HepG2 (cell line): ENCODE data around the gene PPP6R2. TPM values are rescaled to one million over a fixed set of nuclear protein-coding genes. Genes with fewer than 3 reads are reported as not detected.

Source experiments
- ATAC-seq: fragments of 200-7000 bp; cut with Tn5 transposase; 3 replicates; pipeline ENCODE4 v1.9.1; 2020; ENCODE audit warnings: mild to moderate bottlenecking, moderate library complexity
- BruUV-seq: library from RNA; stranded (reverse); fragments of 400-500 nt; replicated peaks from 2 replicates; lab custom pipeline; 2021; lab: Mats Ljungman, UMichigan
- CTCF ChIA-PET: fragments of 300-600 bp; formaldehyde crosslinking; extraction: SDS; loops from one replicate; lab custom pipeline; 2021; ENCODE audit warnings: low total read pairs, inconsistent platforms, low intra/inter-chr PET ratio; lab: Yijun Ruan, JAX
- POLR2A ChIA-PET: fragments of 350-600 bp; sonication (Branson Sonifier 250); formaldehyde crosslinking; loops from one replicate; lab custom pipeline; 2020; ENCODE audit warnings: antibody characterized with exemption, inconsistent platforms; lab: Yijun Ruan, JAX
- DNase-seq: peaks from one replicate; pipeline ENCODE4 v3.0.0-alpha.2; 2015; ENCODE audit warnings: low spot score
- FAIRE-seq: peaks from 3 replicates; lab custom pipeline; 2011; peaks lifted over from hg19 to GRCh38; lab: Jason Lieb, UNC
- H2AFZ ChIP-seq: one replicate; pipeline ENCODE4 v1.6.1; 2011; ENCODE audit warnings: low read length, inconsistent platforms
- H3K27ac ChIP-seq: fragments of 300-600 bp; 3 replicates; pipeline ENCODE4 v1.8.0; 2011; ENCODE audit warnings: mixed run types, mild to moderate bottlenecking, mixed read lengths, low read length, inconsistent platforms; ENCODE audit not compliant: insufficient read depth; ENCODE audit errors: extremely low read length
- H3K27me3 ChIP-seq, 2 experiments: fragments of 200-600 bp in 1 of 2; 2 replicates in 1 of 2; 3 replicates in 1 of 2; pipeline versions ENCODE4 v1.6.0 to v1.8.0; 2011; ENCODE audit warnings: low read length in 2 of 2, mild to moderate bottlenecking in 2 of 2, moderate library complexity in 2 of 2, inconsistent platforms in 1 of 2; ENCODE audit not compliant: insufficient read depth in 2 of 2, control insufficient read depth in 1 of 2
- H3K36me3 ChIP-seq, 2 experiments: fragments of 200-600 bp in 1 of 2; replicated peaks in 1 of 2; 2 replicates in 1 of 2; 3 replicates in 1 of 2; pipeline versions ENCODE4 v1.5.1 to v1.8.0; 2011; ENCODE audit warnings: low read length in 2 of 2, inconsistent platforms in 1 of 2; ENCODE audit not compliant: insufficient read depth in 2 of 2, control insufficient read depth in 1 of 2
- H3K4me1 ChIP-seq: 2 replicates; pipeline ENCODE4 v1.5.1; 2012; ENCODE audit warnings: low read length, inconsistent platforms; ENCODE audit not compliant: insufficient read depth
- H3K4me2 ChIP-seq: 2 replicates; pipeline ENCODE4 v1.6.0; 2011; ENCODE audit warnings: low read depth, low read length, inconsistent platforms
- H3K4me3 ChIP-seq, 3 experiments: fragments of 200-600 bp in 1 of 3; sonication (generic), shearing (Covaris generic) in 1 of 3; replicated peaks in 1 of 3; 2 replicates each; pipeline ENCODE4 v1.5.1; 2011 to 2016; ENCODE audit warnings: low read length in 3 of 3, inconsistent platforms in 2 of 3, low read depth in 2 of 3, mild to moderate bottlenecking in 2 of 3, control low read depth in 1 of 3, mixed read lengths in 1 of 3; ENCODE audit not compliant: insufficient read depth in 1 of 3
- H3K79me2 ChIP-seq: one replicate; pipeline ENCODE4 v1.6.1; 2011; ENCODE audit warnings: low read length, inconsistent platforms; ENCODE audit not compliant: insufficient read depth
- H3K9ac ChIP-seq: 2 replicates; pipeline ENCODE4 v1.6.0; 2011; ENCODE audit warnings: mild to moderate bottlenecking, low read depth, low read length, inconsistent platforms; ENCODE audit not compliant: insufficient read depth
- H3K9me3 ChIP-seq: 2 replicates; pipeline ENCODE4 v1.5.1; 2012; ENCODE audit warnings: mild to moderate bottlenecking, low read length
- H4K20me1 ChIP-seq: 2 replicates; pipeline ENCODE4 v1.6.0; 2011; ENCODE audit warnings: inconsistent platforms, mild to moderate bottlenecking, low read length, moderate library complexity; ENCODE audit not compliant: insufficient read depth
- MAF1 ChIP-seq: sonication (generic); formaldehyde crosslinking; IDR thresholded peaks from 2 replicates; pipeline ENCODE4 v1.5.0; 2020; ENCODE audit warnings: missing genetic modification reagents, borderline replicate concordance
- MED8 ChIP-seq: sonication (generic); formaldehyde crosslinking; IDR thresholded peaks from 2 replicates; pipeline ENCODE4 v1.8.1; 2023; ENCODE audit warnings: mild to moderate bottlenecking, missing genetic modification reagents; ENCODE audit not compliant: insufficient replicate concordance
- POLR2G ChIP-seq: fragments of 200-400 bp; formaldehyde crosslinking; IDR thresholded peaks from 2 replicates; pipeline ENCODE4 v1.6.1; 2018; ENCODE audit warnings: mild to moderate bottlenecking, low read depth, low read length, moderate library complexity
- TEAD2 ChIP-seq: sonication (generic); formaldehyde crosslinking; IDR thresholded peaks from 2 replicates; pipeline ENCODE4 v1.9.0; 2021; ENCODE audit warnings: missing genetic modification reagents
- YEATS4 ChIP-seq: sonication (generic); formaldehyde crosslinking; IDR thresholded peaks from 2 replicates; pipeline ENCODE4 v1.4.0; 2020; ENCODE audit warnings: missing genetic modification reagents, borderline replicate concordance
- ZNF546 ChIP-seq: sonication (generic); formaldehyde crosslinking; conservative IDR thresholded peaks from 2 replicates; pipeline ENCODE4 v1.8.1; 2023; ENCODE audit warnings: mild to moderate bottlenecking, missing genetic modification reagents
- ZNF619 ChIP-seq: sonication (generic); formaldehyde crosslinking; IDR thresholded peaks from 2 replicates; pipeline ENCODE4 v1.4.0; 2020; ENCODE audit warnings: mild to moderate bottlenecking, missing genetic modification reagents
- ZNF737 ChIP-seq: sonication (generic); formaldehyde crosslinking; IDR thresholded peaks from 2 replicates; pipeline ENCODE4 v1.5.0; 2020; ENCODE audit warnings: missing genetic modification reagents, mild to moderate bottlenecking, borderline replicate concordance
- WGBS: methylation state at CpG from one replicate; pipeline ENCODE4 v1.1.6; 2017; ENCODE audit warnings: low lambda C conversion rate; 5-methylcytosine and 5-hydroxymethylcytosine counted together
- in situ Hi-C: cut with HindIII; loops from 2 replicates; pipeline ENCODE4 v1.10.0; 2017; ENCODE audit warnings: low pct_unique_long_range_greater_than_20kb; ENCODE audit not compliant: extremely low pct_ligation_motif_present
- intact Hi-C: fragments of 100-400 bp; cut with micrococcal nuclease; formaldehyde crosslinking; loops from one replicate; pipeline ENCODE4 v1.10.0; 2022; ENCODE audit not compliant: unreplicated experiment
- polyA plus RNA-seq, 8 experiments: library from polyadenylated mRNA; depleted of rRNA in 3 of 8; stranded (reverse) in 7 of 8; unstranded in 1 of 8; fragments of >200 nt; fragmentation: Illumina TruSeq in 4 of 8; extraction: Trizol in 4 of 8; gene quantifications; 2 replicates each; pipeline versions ENCODE4 v1.2.1 to v1.2.3, GENCODE V29; 2011 to 2016; ENCODE audit warnings: low read depth in 4 of 8, missing spikeins in 1 of 8, mixed read lengths in 1 of 8; ENCODE audit not compliant: insufficient read depth in 1 of 8
- total RNA-seq, 5 experiments: library from RNA; depleted of rRNA; stranded (reverse); fragments of >200 nt; fragmentation: Illumina TruSeq; extraction: Trizol; gene quantifications; 2 replicates each; pipeline ENCODE4 v1.2.3, GENCODE V29; 2016; ENCODE audit warnings: low read depth in 1 of 5
- TF ChIP-seq, protein P1 (sequence below): sonication (generic); formaldehyde crosslinking; IDR thresholded peaks from 2 replicates; pipeline ENCODE4 v1.5.0; 2020; ENCODE audit warnings: mild to moderate bottlenecking, missing genetic modification reagents, borderline replicate concordance
- TF ChIP-seq, protein P2 (sequence below): sonication (generic); formaldehyde crosslinking; IDR thresholded peaks from 2 replicates; pipeline ENCODE4 v1.4.0; 2020; ENCODE audit warnings: missing genetic modification reagents
- TF ChIP-seq, protein P3 (sequence below): IDR thresholded peaks from 2 replicates; pipeline ENCODE4 v1.6.1; 2012; ENCODE audit warnings: inconsistent platforms
- TF ChIP-seq, protein P4 (sequence below): sonication (generic); formaldehyde crosslinking; IDR thresholded peaks from 2 replicates; pipeline ENCODE4 v1.5.1; 2020; ENCODE audit warnings: mild to moderate bottlenecking, missing genetic modification reagents

Gene PPP6R2
- total and polyA plus RNA-seq, 2 of the 13 experiments (the other 11 are each of a cell fraction or from before 2014, with no cell fraction given) = 55.0 to 102 TPM

DNA sequence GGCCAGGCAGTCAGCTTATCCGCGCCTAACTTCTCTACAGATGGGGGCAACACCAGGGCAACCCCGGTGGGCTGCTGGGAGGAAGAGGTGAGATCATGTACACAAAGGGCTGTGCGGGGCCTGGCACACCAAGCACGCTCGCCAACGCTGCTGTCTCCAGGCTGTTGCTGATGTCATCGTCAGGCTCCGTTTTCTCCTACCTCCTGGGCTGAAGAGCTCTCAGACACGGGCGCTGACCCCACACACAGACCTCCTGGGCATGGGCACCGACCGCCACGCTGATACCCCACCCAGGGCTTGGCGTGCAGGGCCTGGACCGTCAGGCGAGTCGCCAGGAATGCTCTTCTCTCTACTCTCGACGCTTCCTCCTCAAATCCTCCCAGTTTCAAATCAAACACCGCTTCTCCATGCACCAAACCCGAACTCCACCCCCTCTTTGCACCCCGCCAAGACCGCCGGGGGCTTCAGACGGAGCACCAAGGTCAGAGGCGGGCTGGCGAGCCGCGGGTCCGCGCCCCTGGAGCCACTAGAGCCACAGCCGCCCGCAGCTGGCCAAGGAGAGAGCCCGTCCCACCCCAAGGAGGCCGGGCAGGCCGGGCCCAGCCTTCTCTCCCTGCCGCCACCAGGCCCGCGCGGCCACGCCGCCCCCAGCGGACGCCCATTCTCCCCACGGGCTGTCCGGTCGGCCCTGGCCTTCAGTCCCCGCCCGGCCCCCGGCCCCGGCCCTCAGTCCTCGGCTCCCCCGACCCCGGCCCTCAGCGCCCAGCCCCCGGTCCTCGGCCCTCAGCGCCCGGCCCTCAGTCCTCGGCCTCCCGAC is 130.9 kb downstream of the PPP6R2 start:
- 17% methylated on average over 14 of the region's 62 CpGs for WGBS
- peaks cover 59% of the 10 kb centered on the region for H3K4me1 ChIP-seq
- peaks cover 35% of the 10 kb centered on the region for H4K20me1 ChIP-seq
- CTCF ChIA-PET = interaction anchor here (1.1 to 1.7 kb wide), 2 partner anchors 24 to 26 kb away, joined by 3 to 6 read pairs; no protein-coding TSS in a partner anchor
- POLR2A ChIA-PET = interaction anchor here (1.3 kb wide), 2 partner anchors 10 to 52 kb away, joined by 3 to 4 read pairs; partner anchors contain the start of gene SCO2
- H3K9me3 ChIP-seq = no peaks in the 10 kb centered on the region
- peak overlapping the region; percentile 80 to 87 (median 81) for H3K4me3 ChIP-seq
- no peaks in the 10 kb centered on the region for H3K27me3 ChIP-seq
- H3K36me3 ChIP-seq = no peaks in the 10 kb centered on the region
- in situ Hi-C loops = no loop called here
- no peak for FAIRE-seq
- H3K9ac ChIP-seq = peak overlapping the region; percentile 81
- H3K4me2 ChIP-seq = peak overlapping the region; percentile 96
- peak overlapping the region; percentile 38 for H3K27ac ChIP-seq
- peak; percentile 50 for ATAC-seq
- peaks cover 48% of the 10 kb centered on the region for H3K79me2 ChIP-seq
- intact Hi-C loops = no loop called here
- DNase-seq = no peak
- BruUV-seq = TSS peak; percentile 54
- no peak overlapping the region for H2AFZ ChIP-seq
- TF ChIP-seq, protein P1, sequence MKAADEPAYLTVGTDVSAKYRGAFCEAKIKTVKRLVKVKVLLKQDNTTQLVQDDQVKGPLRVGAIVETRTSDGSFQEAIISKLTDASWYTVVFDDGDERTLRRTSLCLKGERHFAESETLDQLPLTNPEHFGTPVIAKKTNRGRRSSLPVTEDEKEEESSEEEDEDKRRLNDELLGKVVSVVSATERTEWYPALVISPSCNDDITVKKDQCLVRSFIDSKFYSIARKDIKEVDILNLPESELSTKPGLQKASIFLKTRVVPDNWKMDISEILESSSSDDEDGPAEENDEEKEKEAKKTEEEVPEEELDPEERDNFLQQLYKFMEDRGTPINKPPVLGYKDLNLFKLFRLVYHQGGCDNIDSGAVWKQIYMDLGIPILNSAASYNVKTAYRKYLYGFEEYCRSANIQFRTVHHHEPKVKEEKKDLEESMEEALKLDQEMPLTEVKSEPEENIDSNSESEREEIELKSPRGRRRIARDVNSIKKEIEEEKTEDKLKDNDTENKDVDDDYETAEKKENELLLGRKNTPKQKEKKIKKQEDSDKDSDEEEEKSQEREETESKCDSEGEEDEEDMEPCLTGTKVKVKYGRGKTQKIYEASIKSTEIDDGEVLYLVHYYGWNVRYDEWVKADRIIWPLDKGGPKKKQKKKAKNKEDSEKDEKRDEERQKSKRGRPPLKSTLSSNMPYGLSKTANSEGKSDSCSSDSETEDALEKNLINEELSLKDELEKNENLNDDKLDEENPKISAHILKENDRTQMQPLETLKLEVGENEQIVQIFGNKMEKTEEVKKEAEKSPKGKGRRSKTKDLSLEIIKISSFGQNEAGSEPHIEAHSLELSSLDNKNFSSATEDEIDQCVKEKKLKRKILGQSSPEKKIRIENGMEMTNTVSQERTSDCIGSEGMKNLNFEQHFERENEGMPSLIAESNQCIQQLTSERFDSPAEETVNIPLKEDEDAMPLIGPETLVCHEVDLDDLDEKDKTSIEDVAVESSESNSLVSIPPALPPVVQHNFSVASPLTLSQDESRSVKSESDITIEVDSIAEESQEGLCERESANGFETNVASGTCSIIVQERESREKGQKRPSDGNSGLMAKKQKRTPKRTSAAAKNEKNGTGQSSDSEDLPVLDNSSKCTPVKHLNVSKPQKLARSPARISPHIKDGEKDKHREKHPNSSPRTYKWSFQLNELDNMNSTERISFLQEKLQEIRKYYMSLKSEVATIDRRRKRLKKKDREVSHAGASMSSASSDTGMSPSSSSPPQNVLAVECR (CRISPR knock-in tag) = 0 out of 2 replicates have a peak, but pooled peaks have one; percentile 43
- TF ChIP-seq, protein P2, sequence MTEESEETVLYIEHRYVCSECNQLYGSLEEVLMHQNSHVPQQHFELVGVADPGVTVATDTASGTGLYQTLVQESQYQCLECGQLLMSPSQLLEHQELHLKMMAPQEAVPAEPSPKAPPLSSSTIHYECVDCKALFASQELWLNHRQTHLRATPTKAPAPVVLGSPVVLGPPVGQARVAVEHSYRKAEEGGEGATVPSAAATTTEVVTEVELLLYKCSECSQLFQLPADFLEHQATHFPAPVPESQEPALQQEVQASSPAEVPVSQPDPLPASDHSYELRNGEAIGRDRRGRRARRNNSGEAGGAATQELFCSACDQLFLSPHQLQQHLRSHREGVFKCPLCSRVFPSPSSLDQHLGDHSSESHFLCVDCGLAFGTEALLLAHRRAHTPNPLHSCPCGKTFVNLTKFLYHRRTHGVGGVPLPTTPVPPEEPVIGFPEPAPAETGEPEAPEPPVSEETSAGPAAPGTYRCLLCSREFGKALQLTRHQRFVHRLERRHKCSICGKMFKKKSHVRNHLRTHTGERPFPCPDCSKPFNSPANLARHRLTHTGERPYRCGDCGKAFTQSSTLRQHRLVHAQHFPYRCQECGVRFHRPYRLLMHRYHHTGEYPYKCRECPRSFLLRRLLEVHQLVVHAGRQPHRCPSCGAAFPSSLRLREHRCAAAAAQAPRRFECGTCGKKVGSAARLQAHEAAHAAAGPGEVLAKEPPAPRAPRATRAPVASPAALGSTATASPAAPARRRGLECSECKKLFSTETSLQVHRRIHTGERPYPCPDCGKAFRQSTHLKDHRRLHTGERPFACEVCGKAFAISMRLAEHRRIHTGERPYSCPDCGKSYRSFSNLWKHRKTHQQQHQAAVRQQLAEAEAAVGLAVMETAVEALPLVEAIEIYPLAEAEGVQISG (CRISPR knock-in tag) = no peak
- TF ChIP-seq TEAD2 (CRISPR knock-in tag) = no peak
- peak; percentile 22 for TF ChIP-seq MED8
- TF ChIP-seq MAF1 (CRISPR knock-in tag) = no peak
- no peak for TF ChIP-seq POLR2G
- 0 out of 2 replicates have a peak, but pooled peaks have one; percentile 10 for TF ChIP-seq YEATS4
- no peak for TF ChIP-seq ZNF546 (CRISPR knock-in tag)
- no peak for TF ChIP-seq ZNF737 (CRISPR knock-in tag)
- 0 out of 2 replicates have a peak, but pooled peaks have one; percentile 41 for TF ChIP-seq ZNF619 (CRISPR knock-in tag)
- TF ChIP-seq, protein P3, sequence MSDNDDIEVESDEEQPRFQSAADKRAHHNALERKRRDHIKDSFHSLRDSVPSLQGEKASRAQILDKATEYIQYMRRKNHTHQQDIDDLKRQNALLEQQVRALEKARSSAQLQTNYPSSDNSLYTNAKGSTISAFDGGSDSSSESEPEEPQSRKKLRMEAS = peak; percentile 17; the same call in 1 of the 2 replicates
- TF ChIP-seq, protein P4, sequence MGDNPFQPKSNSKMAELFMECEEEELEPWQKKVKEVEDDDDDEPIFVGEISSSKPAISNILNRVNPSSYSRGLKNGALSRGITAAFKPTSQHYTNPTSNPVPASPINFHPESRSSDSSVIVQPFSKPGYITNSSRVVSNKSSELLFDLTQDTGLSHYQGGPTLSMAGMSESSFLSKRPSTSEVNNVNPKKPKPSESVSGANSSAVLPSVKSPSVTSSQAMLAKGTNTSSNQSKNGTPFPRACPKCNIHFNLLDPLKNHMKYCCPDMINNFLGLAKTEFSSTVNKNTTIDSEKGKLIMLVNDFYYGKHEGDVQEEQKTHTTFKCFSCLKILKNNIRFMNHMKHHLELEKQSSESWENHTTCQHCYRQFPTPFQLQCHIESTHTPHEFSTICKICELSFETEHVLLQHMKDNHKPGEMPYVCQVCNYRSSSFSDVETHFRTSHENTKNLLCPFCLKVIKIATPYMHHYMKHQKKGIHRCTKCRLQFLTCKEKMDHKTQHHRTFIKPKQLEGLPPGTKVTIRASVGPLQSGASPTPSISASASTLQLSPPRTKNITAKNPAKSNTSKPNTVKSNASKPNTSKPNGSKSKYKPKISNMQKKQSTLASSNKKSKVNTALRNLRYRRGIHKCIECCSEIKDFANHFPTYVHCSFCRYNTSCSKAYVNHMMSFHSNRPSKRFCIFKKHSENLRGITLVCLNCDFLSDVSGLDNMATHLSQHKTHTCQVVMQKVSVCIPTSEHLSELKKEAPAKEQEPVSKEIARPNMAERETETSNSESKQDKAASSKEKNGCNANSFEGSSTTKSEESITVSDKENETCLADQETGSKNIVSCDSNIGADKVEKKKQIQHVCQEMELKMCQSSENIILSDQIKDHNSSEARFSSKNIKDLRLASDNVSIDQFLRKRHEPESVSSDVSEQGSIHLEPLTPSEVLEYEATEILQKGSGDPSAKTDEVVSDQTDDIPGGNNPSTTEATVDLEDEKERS (CRISPR knock-in tag) = no peak
